GM12873 (cell line): ENCODE results near the gene PTS.

Source experiments
- CTCF ChIP-seq: IDR thresholded peaks from 2 replicates; pipeline ENCODE4 v1.5.1; 2012; ENCODE audit warnings: low read depth, mild to moderate bottlenecking, moderate library complexity, low read length, control low read depth; ENCODE audit not compliant: insufficient read depth; ENCODE audit errors: missing control alignments

PTS gene

GRCh38 chr11:112226062-112226830 is at the start of gene PTS:
PTS (plus strand) TSS chr11:112226428; CDS start chr11:112226444, 16 bp downstream.
- no peak for TF ChIP-seq CTCF

DNA sequence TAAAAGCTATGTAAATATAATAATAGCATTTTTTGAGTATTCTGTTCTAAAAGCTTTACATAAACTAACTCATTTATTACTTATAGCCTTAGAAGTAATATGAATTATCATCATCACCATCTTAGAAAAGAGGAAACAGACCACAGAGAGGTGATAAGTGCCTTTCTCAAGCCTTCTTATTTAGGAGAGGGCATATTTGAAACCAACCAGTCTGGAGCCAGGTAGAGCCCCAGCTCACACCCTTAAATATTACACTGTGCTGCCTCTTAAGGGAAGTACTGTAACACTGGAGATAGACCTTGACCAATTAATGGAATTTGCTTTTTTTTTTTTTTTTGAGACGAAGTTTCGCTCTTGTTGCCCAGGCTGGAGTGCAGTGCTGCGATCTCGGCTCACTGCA is 48.6 kb upstream of the PTS start:
- no peak for TF ChIP-seq CTCF

DNA sequence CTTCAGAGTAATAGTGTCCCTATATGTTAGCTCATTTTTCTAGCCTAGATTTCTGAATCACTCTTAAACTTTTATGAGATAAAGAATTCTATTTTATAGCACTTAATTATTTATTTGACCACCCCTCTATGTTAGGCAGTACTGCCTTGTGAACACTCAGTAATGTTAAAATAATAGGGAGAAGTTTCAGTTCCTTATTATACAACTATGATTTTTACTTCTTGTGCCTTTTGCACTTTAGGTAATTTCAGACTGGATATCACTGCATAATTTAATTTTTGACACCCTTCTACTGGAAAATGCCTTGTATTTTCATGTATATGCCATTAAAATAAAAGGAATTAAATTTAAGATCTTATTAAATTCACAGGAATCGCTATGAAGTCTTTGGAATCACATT is 47.8 kb upstream of the PTS start:
- TF ChIP-seq CTCF = no peak

- no peak for TF ChIP-seq CTCF
These were observed 47.3 kb upstream of the PTS start for GRCh38 chr11:112178936-112179335.

GRCh38 chr11:112179601-112180000 is 46.6 kb upstream of the PTS start:
- TF ChIP-seq CTCF = no peak

GRCh38 chr11:112182867-112183266 is 43.4 kb upstream of the PTS start:
- no peak for TF ChIP-seq CTCF

- no peak for TF ChIP-seq CTCF
These were observed 40.3 kb upstream of the PTS start for GRCh38 chr11:112185883-112186282.
